Measurements from ENCODE around the gene NXPE1.

The NXPE1 gene

DNA sequence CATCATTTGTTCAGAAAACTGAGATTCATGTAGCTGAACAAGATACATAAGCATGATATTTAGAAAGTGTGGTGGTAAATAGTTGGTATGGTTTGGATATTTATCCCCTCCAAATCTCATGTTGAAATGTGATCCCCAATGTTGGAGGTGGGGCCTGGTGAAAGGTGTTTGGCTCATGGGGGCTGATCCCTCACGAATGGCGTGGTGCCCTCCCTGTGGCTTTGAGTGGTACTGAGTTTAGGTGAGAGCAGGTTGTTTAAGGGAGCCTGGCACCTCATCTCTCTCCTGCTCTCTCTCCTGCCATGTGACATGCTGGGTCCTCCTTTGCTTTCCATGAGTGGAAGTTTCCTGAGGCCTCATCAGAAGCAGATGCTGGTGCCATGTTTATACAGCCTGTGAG is 48.1 kb downstream of the NXPE1 start:
- no peak overlapping the region for H3K4me3 Mint-ChIP-seq
- no peaks in the 10 kb centered on the region for H3K4me1 Mint-ChIP-seq (ENCODE audit: low read depth)
- H3K9me3 Mint-ChIP-seq: no peaks in the 10 kb centered on the region
- peaks cover 2% of the 10 kb centered on the region for H3K27me3 Mint-ChIP-seq (ENCODE audit: low read depth)
- DNase-seq (ENCODE audit: low spot score): no peak
- no peak overlapping the region for H3K27ac Mint-ChIP-seq
- no peaks in the 10 kb centered on the region for H3K36me3 Mint-ChIP-seq (ENCODE audit: low read depth)

- no peaks in the 10 kb centered on the region for H3K4me1 Mint-ChIP-seq (ENCODE audit: low read depth)
- peaks cover 3% of the 10 kb centered on the region for H3K27me3 Mint-ChIP-seq (ENCODE audit: low read depth)
- no peak overlapping the region for H3K4me3 Mint-ChIP-seq
- DNase-seq (ENCODE audit: low spot score): no peak
- H3K27ac Mint-ChIP-seq: no peak overlapping the region
- H3K36me3 Mint-ChIP-seq (ENCODE audit: low read depth): no peaks in the 10 kb centered on the region
- H3K9me3 Mint-ChIP-seq: no peaks in the 10 kb centered on the region
These were observed 48.6 kb downstream of the NXPE1 start for GRCh38 chr11:114511079-114511478.

GRCh38 chr11:114501901-114502300 is 57.8 kb downstream of the NXPE1 start:
- Mint-ChIP-seq H3K27me3 (ENCODE audit: low read depth) (peaks cover 3% of the 10 kb centered on the region), H3K27ac (no peak overlapping the region), H3K4me1 (ENCODE audit: low read depth) (no peaks in the 10 kb centered on the region), H3K36me3 (ENCODE audit: low read depth) (no peaks in the 10 kb centered on the region), H3K9me3 (no peaks in the 10 kb centered on the region), H3K4me3 (no peak overlapping the region)
- no peak for DNase-seq (ENCODE audit: low spot score)

DNA sequence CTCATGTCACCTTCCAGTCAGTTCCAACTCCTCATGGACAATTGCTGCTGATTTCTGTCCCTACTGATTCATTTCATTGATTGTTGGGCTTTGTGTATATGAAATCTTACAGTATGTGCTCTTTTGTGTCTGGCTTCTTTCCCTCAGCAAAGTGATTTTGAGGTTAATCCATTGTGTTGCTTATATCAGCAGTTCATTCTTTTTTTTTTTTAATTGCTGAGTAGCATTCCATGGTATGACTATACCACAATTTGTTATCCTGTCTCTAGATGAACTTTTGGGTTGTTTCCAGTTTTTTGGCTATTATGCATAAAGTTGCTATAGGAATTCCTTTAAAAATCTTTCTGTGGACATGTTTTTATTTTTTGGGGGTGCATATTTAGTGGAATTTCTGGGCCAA is 59.9 kb downstream of the NXPE1 start:
- Mint-ChIP-seq H3K4me3 (no peak overlapping the region), H3K36me3 (ENCODE audit: low read depth) (no peaks in the 10 kb centered on the region)

GRCh38 chr11:114496915-114497314 is 62.8 kb downstream of the NXPE1 start:
- H3K27ac Mint-ChIP-seq: no peak overlapping the region
- H3K9me3 Mint-ChIP-seq: no peaks in the 10 kb centered on the region
- H3K4me3 Mint-ChIP-seq: no peak overlapping the region
- H3K36me3 Mint-ChIP-seq (ENCODE audit: low read depth): no peaks in the 10 kb centered on the region
- H3K27me3 Mint-ChIP-seq (ENCODE audit: low read depth): no peaks in the 10 kb centered on the region
- H3K4me1 Mint-ChIP-seq (ENCODE audit: low read depth): no peaks in the 10 kb centered on the region
- DNase-seq (ENCODE audit: low spot score): no peak

More for the DNA sequence above, 59.9 kb downstream of the NXPE1 start:
- H3K27me3 Mint-ChIP-seq (ENCODE audit: low read depth): no peaks in the 10 kb centered on the region
- no peaks in the 10 kb centered on the region for H3K4me1 Mint-ChIP-seq (ENCODE audit: low read depth)
- H3K27ac Mint-ChIP-seq: no peak overlapping the region
- DNase-seq (ENCODE audit: low spot score): no peak
- no peaks in the 10 kb centered on the region for H3K9me3 Mint-ChIP-seq

DNA sequence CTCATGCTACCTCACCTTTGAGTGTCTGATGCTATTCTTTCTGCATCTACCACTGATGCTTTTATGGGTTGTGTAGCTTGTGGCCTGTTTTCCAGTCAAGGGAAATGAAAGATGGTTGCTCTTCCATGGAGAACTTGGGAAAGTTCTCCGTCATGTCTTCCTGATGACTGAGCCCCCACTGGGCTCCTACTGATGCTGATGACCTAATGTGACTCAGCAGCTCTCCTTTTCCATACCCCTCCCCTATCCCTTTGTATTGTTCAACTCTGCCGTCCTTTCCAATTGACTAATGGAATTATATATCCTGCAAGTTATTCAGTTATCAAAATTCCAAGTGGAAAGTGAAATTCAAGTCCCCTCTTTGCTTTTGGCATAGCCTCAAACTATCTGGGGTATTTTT is 75.8 kb downstream of the NXPE1 start:
- Mint-ChIP-seq H3K4me3 (no peak overlapping the region), H3K27me3 (ENCODE audit: low read depth) (no peaks in the 10 kb centered on the region), H3K4me1 (ENCODE audit: low read depth) (no peaks in the 10 kb centered on the region), H3K27ac (no peak overlapping the region), H3K36me3 (ENCODE audit: low read depth) (no peaks in the 10 kb centered on the region), H3K9me3 (no peaks in the 10 kb centered on the region)
- no peak for DNase-seq (ENCODE audit: low spot score)

DNA sequence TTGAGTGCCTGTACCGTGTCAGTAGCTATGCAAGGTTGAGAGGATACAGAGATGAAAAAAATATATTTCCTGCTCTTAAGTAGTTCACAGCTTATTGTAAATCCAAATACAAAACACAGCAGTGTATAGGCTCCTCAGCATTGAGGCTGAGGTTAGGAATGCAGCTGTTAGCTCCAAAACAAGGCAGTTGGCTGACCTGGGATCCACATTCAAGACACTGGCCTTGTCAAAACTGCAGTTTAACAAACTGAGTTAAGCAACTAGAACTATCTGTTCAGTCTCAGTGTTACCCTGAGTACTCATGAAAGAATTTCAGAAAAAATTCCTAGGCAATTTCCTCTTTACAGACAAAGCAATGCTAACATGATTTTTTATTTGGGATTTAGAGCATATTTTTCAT is 77.6 kb downstream of the NXPE1 start:
- H3K27ac Mint-ChIP-seq: no peak overlapping the region
- no peaks in the 10 kb centered on the region for H3K27me3 Mint-ChIP-seq (ENCODE audit: low read depth)
- no peak overlapping the region for H3K4me3 Mint-ChIP-seq
- no peak for DNase-seq (ENCODE audit: low spot score)
- H3K36me3 Mint-ChIP-seq (ENCODE audit: low read depth): no peaks in the 10 kb centered on the region
- no peaks in the 10 kb centered on the region for H3K9me3 Mint-ChIP-seq
- H3K4me1 Mint-ChIP-seq (ENCODE audit: low read depth): no peaks in the 10 kb centered on the region

GRCh38 chr11:114479331-114479730 is 80.3 kb downstream of the NXPE1 start:
- no peaks in the 10 kb centered on the region for H3K27me3 Mint-ChIP-seq (ENCODE audit: low read depth)
- H3K27ac Mint-ChIP-seq: no peak overlapping the region
- H3K9me3 Mint-ChIP-seq: no peaks in the 10 kb centered on the region

DNA sequence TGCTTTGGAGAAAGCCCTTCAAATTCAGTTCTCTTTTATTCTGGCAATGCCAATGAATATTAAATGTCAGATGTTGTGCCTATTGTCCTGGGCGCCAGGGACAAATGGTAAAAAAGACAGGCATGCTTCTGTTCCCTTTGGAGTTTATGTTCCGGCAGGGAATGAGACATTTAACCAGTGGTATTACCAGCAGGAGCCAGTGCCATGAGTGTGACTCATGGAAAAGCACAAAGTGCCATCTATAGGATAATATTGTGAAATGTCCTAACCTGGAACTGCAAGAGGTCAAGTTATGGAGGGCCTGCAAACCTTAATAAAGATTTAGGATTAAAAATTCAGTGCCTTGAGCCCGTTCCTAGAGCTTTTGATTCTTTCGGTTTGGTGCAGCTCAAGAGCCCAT is 80.9 kb downstream of the NXPE1 start:
- Mint-ChIP-seq H3K36me3 (ENCODE audit: low read depth) (no peaks in the 10 kb centered on the region), H3K4me3 (no peak overlapping the region), H3K27ac (no peak overlapping the region)

More at GRCh38 chr11:114479331-114479730, 80.3 kb downstream of the NXPE1 start:
- Mint-ChIP-seq H3K4me3 (no peak overlapping the region), H3K4me1 (ENCODE audit: low read depth) (no peaks in the 10 kb centered on the region), H3K36me3 (ENCODE audit: low read depth) (no peaks in the 10 kb centered on the region)
- DNase-seq (ENCODE audit: low spot score): no peak

GRCh38 chr11:114478001-114478410 is 81.7 kb downstream of the NXPE1 start:
- Mint-ChIP-seq H3K4me3 (no peak overlapping the region), H3K36me3 (ENCODE audit: low read depth) (no peaks in the 10 kb centered on the region), H3K4me1 (ENCODE audit: low read depth) (no peaks in the 10 kb centered on the region), H3K27ac (no peak overlapping the region), H3K9me3 (no peaks in the 10 kb centered on the region), H3K27me3 (ENCODE audit: low read depth) (peaks cover 4% of the 10 kb centered on the region)
- no peak for DNase-seq (ENCODE audit: low spot score)

More for the DNA sequence above, 80.9 kb downstream of the NXPE1 start:
- Mint-ChIP-seq H3K9me3 (no peaks in the 10 kb centered on the region), H3K27me3 (ENCODE audit: low read depth) (peaks cover 4% of the 10 kb centered on the region), H3K4me1 (ENCODE audit: low read depth) (no peaks in the 10 kb centered on the region)
- DNase-seq (ENCODE audit: low spot score): no peak

DNA sequence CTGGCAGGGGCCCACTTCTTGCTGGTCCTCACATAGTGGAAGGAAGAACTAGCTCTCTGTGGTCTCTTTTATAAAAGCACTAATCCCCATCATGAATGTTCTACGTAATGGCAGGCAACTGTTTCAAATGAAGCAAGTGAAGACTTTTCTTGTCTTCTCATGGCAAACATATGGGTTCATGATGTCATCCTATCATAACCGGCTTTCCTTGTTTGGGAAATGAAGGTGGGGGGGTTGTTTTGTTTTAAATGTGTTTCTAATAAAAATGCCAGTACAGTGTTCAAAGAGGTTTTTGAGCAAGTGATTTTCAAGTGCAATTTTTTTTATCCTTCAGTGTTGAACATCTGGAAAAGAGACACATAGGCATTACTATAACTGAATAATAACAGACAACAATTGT is 87.0 kb downstream of the NXPE1 start:
- H3K4me3 Mint-ChIP-seq: no peak overlapping the region
- no peaks in the 10 kb centered on the region for H3K9me3 Mint-ChIP-seq
- no peaks in the 10 kb centered on the region for H3K4me1 Mint-ChIP-seq (ENCODE audit: low read depth)
- no peak for DNase-seq (ENCODE audit: low spot score)
- no peak overlapping the region for H3K27ac Mint-ChIP-seq
- H3K36me3 Mint-ChIP-seq (ENCODE audit: low read depth): no peaks in the 10 kb centered on the region
- H3K27me3 Mint-ChIP-seq (ENCODE audit: low read depth): peaks cover 10% of the 10 kb centered on the region

Measured in T-helper 2 cell treated with Interferon-gamma antibody and Interleukin-4, amounts not matched to agents 5 μg/mL and 100 μg/mL, for 36 hours (primary cell).